HEK293 (cell line): Measurements from ENCODE around the gene MUC21.

Experiments used
- CTCF ChIA-PET: fragments of 350-600 bp; formaldehyde crosslinking; extraction: SDS; loops from one replicate; lab custom pipeline; 2021; ENCODE audit warnings: antibody characterized with exemption; lab: Yijun Ruan, JAX
- POLR2A ChIA-PET: fragments of 300-600 bp; formaldehyde crosslinking; extraction: SDS; loops from one replicate; lab custom pipeline; 2020; ENCODE audit warnings: antibody characterized with exemption, inconsistent platforms; lab: Yijun Ruan, JAX
- H3K27ac ChIP-seq: fragments of 200-500 bp; sonication (Bioruptor generic); 2 replicates; pipeline ENCODE4 v1.5.1; 2014; ENCODE audit warnings: low read depth, low read length, control low read depth, inconsistent platforms; ENCODE audit errors: extremely low read depth
- H3K36me3 ChIP-seq, 2 experiments: fragments of 200-500 bp in 1 of 2; sonication (Bioruptor generic) in 1 of 2; 1 replicate in 1 of 2; 2 replicates in 1 of 2; pipeline ENCODE4 v1.5.1; 2014 to 2017; ENCODE audit warnings: inconsistent platforms in 2 of 2, low read length in 2 of 2; ENCODE audit not compliant: control insufficient read depth in 2 of 2, insufficient read depth in 1 of 2
- H3K4me1 ChIP-seq: fragments of 200-500 bp; sonication (Bioruptor generic); 2 replicates; pipeline ENCODE4 v1.5.1; 2014; ENCODE audit warnings: mild to moderate bottlenecking, low read length, inconsistent platforms; ENCODE audit not compliant: control insufficient read depth, insufficient read depth
- H3K4me3 ChIP-seq: 2 replicates; pipeline ENCODE4 v1.5.1; 2011; ENCODE audit warnings: low read depth, mild to moderate bottlenecking, control low read depth, low read length, moderate library complexity
- H3K9me3 ChIP-seq: fragments of 200-500 bp; sonication (Bioruptor generic); 2 replicates; pipeline ENCODE4 v1.5.1; 2014; ENCODE audit warnings: low read depth, low read length, inconsistent platforms; ENCODE audit not compliant: control insufficient read depth, insufficient read depth
- BCL11A ChIP-seq: fragments of 450-650 bp; formaldehyde crosslinking; IDR thresholded peaks from 2 replicates; pipeline ENCODE4 v1.5.1; 2016; ENCODE audit warnings: low read depth, missing biosample characterization, missing genetic modification characterization
- KLF7 ChIP-seq: fragments of 450-650 bp; formaldehyde crosslinking; IDR thresholded peaks from 2 replicates; pipeline ENCODE4 v1.5.1; 2016; ENCODE audit warnings: missing biosample characterization, missing genetic modification characterization, borderline replicate concordance
- PRDM4 ChIP-seq: fragments of 450-650 bp; formaldehyde crosslinking; IDR thresholded peaks from 2 replicates; pipeline ENCODE4 v1.5.1; 2017; ENCODE audit warnings: missing biosample characterization, missing genetic modification characterization
- RBAK ChIP-seq: fragments of 450-650 bp; formaldehyde crosslinking; IDR thresholded peaks from 2 replicates; pipeline ENCODE4 v1.5.1; 2016; ENCODE audit warnings: missing biosample characterization, missing genetic modification characterization
- REPIN1 ChIP-seq: fragments of 450-650 bp; formaldehyde crosslinking; IDR thresholded peaks from 2 replicates; pipeline ENCODE4 v1.5.1; 2017; ENCODE audit warnings: missing biosample characterization, missing genetic modification characterization, low read depth
- SALL2 ChIP-seq: fragments of 450-650 bp; formaldehyde crosslinking; IDR thresholded peaks from 2 replicates; pipeline ENCODE4 v1.5.0; 2017; ENCODE audit warnings: missing biosample characterization, mild to moderate bottlenecking, missing genetic modification characterization, borderline replicate concordance
- ZIC2 ChIP-seq: fragments of 450-650 bp; formaldehyde crosslinking; IDR thresholded peaks from 2 replicates; pipeline ENCODE4 v1.5.1; 2016; ENCODE audit warnings: missing biosample characterization, missing genetic modification characterization
- ZNF157 ChIP-seq: fragments of 450-650 bp; formaldehyde crosslinking; IDR thresholded peaks from 2 replicates; pipeline ENCODE4 v1.5.1; 2016; ENCODE audit warnings: missing biosample characterization, missing genetic modification characterization
- ZNF174 ChIP-seq: fragments of 450-650 bp; formaldehyde crosslinking; IDR thresholded peaks from 2 replicates; pipeline ENCODE4 v1.5.0; 2017; ENCODE audit warnings: missing biosample characterization, mild to moderate bottlenecking, missing genetic modification characterization
- ZNF274 ChIP-seq, 2 experiments: fragments of 200-500 bp in 1 of 2; fragments of 450-650 bp in 1 of 2; sonication (Bioruptor generic) in 1 of 2; formaldehyde crosslinking in 1 of 2; IDR thresholded peaks; 2 replicates each; pipeline versions ENCODE4 v1.5.1 to v1.6.1; 2014 to 2016; ENCODE audit warnings: borderline replicate concordance in 1 of 2, inconsistent platforms in 1 of 2, low read length in 1 of 2, missing biosample characterization in 1 of 2, missing genetic modification characterization in 1 of 2
- ZNF366 ChIP-seq: fragments of 450-650 bp; formaldehyde crosslinking; conservative IDR thresholded peaks from 2 replicates; pipeline ENCODE4 v1.5.1; 2016; ENCODE audit warnings: missing biosample characterization, missing genetic modification characterization
- ZNF394 ChIP-seq: fragments of 450-650 bp; formaldehyde crosslinking; IDR thresholded peaks from 2 replicates; pipeline ENCODE4 v1.5.1; 2016; ENCODE audit warnings: missing biosample characterization, missing genetic modification characterization, mild to moderate bottlenecking, moderate library complexity, borderline replicate concordance
- ZNF449 ChIP-seq: fragments of 450-650 bp; formaldehyde crosslinking; IDR thresholded peaks from 2 replicates; pipeline ENCODE4 v1.5.1; 2017; ENCODE audit warnings: missing biosample characterization, mild to moderate bottlenecking, missing genetic modification characterization, moderate library complexity
- ZNF48 ChIP-seq: fragments of 450-650 bp; formaldehyde crosslinking; IDR thresholded peaks from 2 replicates; pipeline ENCODE4 v1.5.1; 2016; ENCODE audit warnings: missing biosample characterization, missing genetic modification characterization
- ZNF501 ChIP-seq: fragments of 450-650 bp; formaldehyde crosslinking; IDR thresholded peaks from 2 replicates; pipeline ENCODE4 v1.5.1; 2016; ENCODE audit warnings: missing biosample characterization, missing genetic modification characterization
- ZNF548 ChIP-seq: fragments of 450-650 bp; formaldehyde crosslinking; IDR thresholded peaks from 2 replicates; pipeline ENCODE4 v1.5.1; 2016; ENCODE audit warnings: missing biosample characterization, missing genetic modification characterization
- ZNF610 ChIP-seq: fragments of 450-650 bp; formaldehyde crosslinking; IDR thresholded peaks from 2 replicates; pipeline ENCODE4 v1.5.1; 2016; ENCODE audit warnings: missing biosample characterization, missing genetic modification characterization, borderline replicate concordance
- ZNF654 ChIP-seq: fragments of 450-650 bp; formaldehyde crosslinking; IDR thresholded peaks from 2 replicates; pipeline ENCODE4 v1.5.1; 2016; ENCODE audit warnings: low read depth, missing biosample characterization, missing genetic modification characterization
- ZNF670 ChIP-seq: fragments of 450-650 bp; formaldehyde crosslinking; IDR thresholded peaks from 2 replicates; pipeline ENCODE4 v1.5.1; 2016; ENCODE audit warnings: missing biosample characterization, missing genetic modification characterization, low read depth
- TF ChIP-seq, protein P1 (sequence below): fragments of 450-650 bp; formaldehyde crosslinking; IDR thresholded peaks from 2 replicates; pipeline ENCODE4 v1.5.1; 2016; ENCODE audit warnings: missing biosample characterization, missing genetic modification characterization
- TF ChIP-seq, protein P2 (sequence below): fragments of 450-650 bp; formaldehyde crosslinking; IDR thresholded peaks from 2 replicates; pipeline ENCODE4 v1.5.1; 2016; ENCODE audit warnings: missing biosample characterization, missing genetic modification characterization
- TF ChIP-seq, protein P3 (sequence below): sonication (generic); formaldehyde crosslinking; IDR thresholded peaks from 2 replicates; pipeline ENCODE4 v1.8.1; 2022; ENCODE audit warnings: mild to moderate bottlenecking, moderate library complexity, missing genetic modification reagents

Gene MUC21

DNA sequence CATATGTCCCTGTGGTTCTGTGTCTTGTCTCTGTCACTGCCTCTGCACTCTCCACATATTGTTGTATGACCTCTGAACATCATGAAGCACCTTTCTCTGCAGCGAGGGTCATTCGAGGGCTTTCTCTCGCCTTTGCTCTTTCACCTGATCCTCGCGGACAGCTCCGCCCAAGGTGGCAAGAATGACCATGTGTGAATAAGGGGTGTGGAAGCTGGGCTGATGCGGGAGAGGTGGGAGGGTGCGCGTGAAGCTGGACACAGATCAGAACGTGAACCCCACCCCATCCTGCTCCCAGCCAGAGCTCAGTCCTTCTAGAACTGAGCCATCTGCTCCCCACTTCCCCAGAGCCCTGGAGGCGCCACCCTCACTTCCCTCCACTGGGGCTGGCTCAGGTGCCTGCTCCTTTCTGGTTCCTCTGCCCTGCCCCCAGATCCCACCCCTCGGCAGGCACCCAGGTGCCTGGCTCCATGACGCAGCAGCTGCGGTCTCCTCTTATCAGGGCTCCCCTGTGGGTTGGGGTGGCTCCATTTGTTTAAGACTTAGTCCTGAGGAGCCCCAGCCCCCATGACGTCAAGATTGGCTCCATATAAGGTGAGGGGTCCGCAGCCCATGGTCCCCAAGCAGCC, 43.0 kb upstream of the MUC21 start, which contains the start of gene MUCL3:
MUCL3 (plus strand) TSS at position 613 of the 626 bp plus-strand sequence. CDS start 27 bp downstream, outside the sequence.
- H3K4me1 ChIP-seq, result no peaks in the 10 kb centered on the region; the same call in 1 of the 2 replicates
- no peaks in the 10 kb centered on the region for H3K36me3 ChIP-seq
- H3K4me3 ChIP-seq, result no peak within 1 kb of the TSS
- CTCF ChIA-PET, result interaction anchor here (0.6 to 2.6 kb wide), 6 partner anchors 25 to 130 kb away, joined by 3 to 12 read pairs (median 3); no protein-coding TSS in a partner anchor
- no peak within 1 kb of the TSS for H3K27ac ChIP-seq
- no peak for TF ChIP-seq ZNF670 (tag by site-specific recombination)
- TF ChIP-seq ZNF449 (tag by site-specific recombination), result no peak
- no peaks in the 10 kb centered on the region for H3K9me3 ChIP-seq
- POLR2A ChIA-PET, result interaction anchor here (0.5 kb wide), 1 partner anchor 84 kb away, joined by 3 read pairs; no protein-coding TSS in a partner anchor

DNA sequence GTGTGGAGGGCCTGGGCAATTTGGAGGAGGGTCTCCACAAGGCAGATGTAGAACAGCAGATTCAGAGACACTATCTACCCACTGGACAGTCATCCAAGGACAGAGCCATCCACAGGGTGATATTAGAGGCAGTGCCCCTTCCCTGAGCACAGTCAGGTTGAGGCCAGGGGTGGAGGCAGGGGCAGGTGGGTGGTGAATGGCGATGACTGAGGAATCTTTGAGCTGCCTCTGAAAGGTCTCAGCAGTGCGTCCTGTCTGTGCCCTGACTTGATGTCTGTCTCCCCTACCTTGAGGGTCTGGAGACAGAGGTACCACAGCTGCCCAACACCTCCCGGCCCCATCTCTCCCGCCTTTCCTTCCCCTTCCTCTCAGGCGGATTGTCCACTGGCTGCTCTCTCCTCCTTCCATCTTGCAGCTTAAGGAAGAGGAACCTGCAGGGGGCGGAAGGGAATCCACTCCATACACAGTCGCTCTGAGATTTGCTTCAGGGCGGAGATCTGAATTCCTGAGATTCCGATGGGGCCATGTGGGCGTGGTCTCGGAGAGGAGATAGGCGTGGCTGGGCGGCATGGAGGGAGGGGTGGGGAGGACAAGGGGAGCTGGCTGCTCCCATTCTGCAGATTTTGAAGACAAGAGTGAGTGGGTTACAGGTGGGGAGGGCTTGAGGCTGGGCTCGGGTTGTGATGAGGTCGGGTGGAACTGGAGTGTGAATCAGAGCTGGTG, 41.0 kb upstream of the MUC21 start:
- no peaks in the 10 kb centered on the region for H3K9me3 ChIP-seq
- no peak overlapping the region for H3K27ac ChIP-seq
- no peaks in the 10 kb centered on the region; the same call in 1 of the 2 replicates for H3K4me1 ChIP-seq
- CTCF ChIA-PET, result interaction anchor here (0.6 to 2.6 kb wide), 40 partner anchors 9 to 399 kb away, joined by 3 to 13 read pairs (median 4); partner anchors contain the start of gene VARS2
- no peaks in the 10 kb centered on the region for H3K36me3 ChIP-seq
- H3K4me3 ChIP-seq, result no peak overlapping the region
- POLR2A ChIA-PET, result interaction anchor here (0.6 to 1.3 kb wide), 7 partner anchors 13 to 364 kb away, joined by 3 to 5 read pairs (median 4); no protein-coding TSS in a partner anchor
- no peak for TF ChIP-seq ZNF157 (tag by site-specific recombination)
- TF ChIP-seq ZNF548 (tag by site-specific recombination), result no peak
- TF ChIP-seq ZNF654, result peak; percentile 9; the same call in 1 of the 2 replicates
- no peak for TF ChIP-seq PRDM4 (tag by site-specific recombination)
- TF ChIP-seq, protein P1, sequence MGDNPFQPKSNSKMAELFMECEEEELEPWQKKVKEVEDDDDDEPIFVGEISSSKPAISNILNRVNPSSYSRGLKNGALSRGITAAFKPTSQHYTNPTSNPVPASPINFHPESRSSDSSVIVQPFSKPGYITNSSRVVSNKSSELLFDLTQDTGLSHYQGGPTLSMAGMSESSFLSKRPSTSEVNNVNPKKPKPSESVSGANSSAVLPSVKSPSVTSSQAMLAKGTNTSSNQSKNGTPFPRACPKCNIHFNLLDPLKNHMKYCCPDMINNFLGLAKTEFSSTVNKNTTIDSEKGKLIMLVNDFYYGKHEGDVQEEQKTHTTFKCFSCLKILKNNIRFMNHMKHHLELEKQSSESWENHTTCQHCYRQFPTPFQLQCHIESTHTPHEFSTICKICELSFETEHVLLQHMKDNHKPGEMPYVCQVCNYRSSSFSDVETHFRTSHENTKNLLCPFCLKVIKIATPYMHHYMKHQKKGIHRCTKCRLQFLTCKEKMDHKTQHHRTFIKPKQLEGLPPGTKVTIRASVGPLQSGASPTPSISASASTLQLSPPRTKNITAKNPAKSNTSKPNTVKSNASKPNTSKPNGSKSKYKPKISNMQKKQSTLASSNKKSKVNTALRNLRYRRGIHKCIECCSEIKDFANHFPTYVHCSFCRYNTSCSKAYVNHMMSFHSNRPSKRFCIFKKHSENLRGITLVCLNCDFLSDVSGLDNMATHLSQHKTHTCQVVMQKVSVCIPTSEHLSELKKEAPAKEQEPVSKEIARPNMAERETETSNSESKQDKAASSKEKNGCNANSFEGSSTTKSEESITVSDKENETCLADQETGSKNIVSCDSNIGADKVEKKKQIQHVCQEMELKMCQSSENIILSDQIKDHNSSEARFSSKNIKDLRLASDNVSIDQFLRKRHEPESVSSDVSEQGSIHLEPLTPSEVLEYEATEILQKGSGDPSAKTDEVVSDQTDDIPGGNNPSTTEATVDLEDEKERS (tag by site-specific recombination), result no peak
- TF ChIP-seq ZNF48 (tag by site-specific recombination), result no peak
- TF ChIP-seq RBAK (tag by site-specific recombination), result no peak
- TF ChIP-seq ZIC2 (tag by site-specific recombination), result no peak
- TF ChIP-seq, protein P2, sequence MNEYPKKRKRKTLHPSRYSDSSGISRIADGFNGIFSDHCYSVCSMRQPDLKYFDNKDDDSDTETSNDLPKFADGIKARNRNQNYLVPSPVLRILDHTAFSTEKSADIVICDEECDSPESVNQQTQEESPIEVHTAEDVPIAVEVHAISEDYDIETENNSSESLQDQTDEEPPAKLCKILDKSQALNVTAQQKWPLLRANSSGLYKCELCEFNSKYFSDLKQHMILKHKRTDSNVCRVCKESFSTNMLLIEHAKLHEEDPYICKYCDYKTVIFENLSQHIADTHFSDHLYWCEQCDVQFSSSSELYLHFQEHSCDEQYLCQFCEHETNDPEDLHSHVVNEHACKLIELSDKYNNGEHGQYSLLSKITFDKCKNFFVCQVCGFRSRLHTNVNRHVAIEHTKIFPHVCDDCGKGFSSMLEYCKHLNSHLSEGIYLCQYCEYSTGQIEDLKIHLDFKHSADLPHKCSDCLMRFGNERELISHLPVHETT (tag by site-specific recombination), result no peak
- no peak for TF ChIP-seq ZNF174 (tag by site-specific recombination)
- no peak for TF ChIP-seq ZNF394 (tag by site-specific recombination)
- no peak for TF ChIP-seq ZNF274 (IDR thresholded peaks at IDR 0.05; ENCODE audit: low read length)
- no peak for TF ChIP-seq ZNF274 (tag by site-specific recombination; IDR thresholded peaks at IDR 0.05; ENCODE audit: borderline replicate concordance)
- TF ChIP-seq KLF7 (tag by site-specific recombination), result no peak
- TF ChIP-seq ZNF610 (tag by site-specific recombination), result no peak
- TF ChIP-seq REPIN1 (tag by site-specific recombination), result no peak
- no peak for TF ChIP-seq BCL11A (tag by site-specific recombination)
- TF ChIP-seq, protein P3, sequence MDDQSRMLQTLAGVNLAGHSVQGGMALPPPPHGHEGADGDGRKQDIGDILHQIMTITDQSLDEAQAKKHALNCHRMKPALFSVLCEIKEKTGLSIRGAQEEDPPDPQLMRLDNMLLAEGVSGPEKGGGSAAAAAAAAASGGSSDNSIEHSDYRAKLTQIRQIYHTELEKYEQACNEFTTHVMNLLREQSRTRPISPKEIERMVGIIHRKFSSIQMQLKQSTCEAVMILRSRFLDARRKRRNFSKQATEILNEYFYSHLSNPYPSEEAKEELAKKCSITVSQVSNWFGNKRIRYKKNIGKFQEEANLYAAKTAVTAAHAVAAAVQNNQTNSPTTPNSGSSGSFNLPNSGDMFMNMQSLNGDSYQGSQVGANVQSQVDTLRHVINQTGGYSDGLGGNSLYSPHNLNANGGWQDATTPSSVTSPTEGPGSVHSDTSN (CRISPR knock-in tag), result no peak
- no peak for TF ChIP-seq SALL2 (tag by site-specific recombination)
- peak; percentile 73 for TF ChIP-seq ZNF366
- no peak for TF ChIP-seq ZNF501
